Liver (tissue), 9 donors: ENCODE results near the gene TTBK1. TPM values are rescaled to one million over a fixed set of nuclear protein-coding genes. Genes with fewer than 3 reads are reported as not detected.

Source experiments
- DNase-seq: peaks from one replicate; pipeline ENCODE4 v3.0.0-alpha.2; 2017; ENCODE audit warnings: low spot score
- H3K27ac ChIP-seq, 2 donors: one replicate each; pipeline ENCODE4 v1.7.0; 2013; ENCODE audit warnings: inconsistent platforms in 2 of 2, low read length in 2 of 2, control low read depth in 1 of 2, low read depth in 1 of 2, mild to moderate bottlenecking in 1 of 2
- H3K27me3 ChIP-seq, 4 donors: one replicate each; pipeline versions ENCODE4 v1.6.1 to v1.7.0; 2013; ENCODE audit warnings: low read length in 3 of 4, inconsistent platforms in 1 of 4, mild to moderate bottlenecking in 1 of 4, moderate library complexity in 1 of 4; ENCODE audit not compliant: control insufficient read depth in 4 of 4, insufficient read depth in 4 of 4
- H3K36me3 ChIP-seq, 4 donors: one replicate each; pipeline versions ENCODE4 v1.6.1 to v1.7.0; 2013; ENCODE audit warnings: low read length in 3 of 4, mild to moderate bottlenecking in 3 of 4, low read depth in 1 of 4, moderate library complexity in 1 of 4; ENCODE audit not compliant: control insufficient read depth in 4 of 4, insufficient read depth in 3 of 4
- H3K4me1 ChIP-seq, 4 donors: one replicate each; pipeline versions ENCODE4 v1.6.1 to v1.7.0; 2013; ENCODE audit warnings: low read length in 3 of 4, mild to moderate bottlenecking in 3 of 4, moderate library complexity in 1 of 4; ENCODE audit not compliant: control insufficient read depth in 4 of 4, insufficient read depth in 4 of 4
- H3K4me3 ChIP-seq, 3 donors: one replicate each; pipeline versions ENCODE4 v1.6.1 to v1.7.0; 2013; ENCODE audit warnings: low read length in 3 of 3, control low read depth in 1 of 3, low read depth in 1 of 3, mild to moderate bottlenecking in 1 of 3
- H3K9ac ChIP-seq, 2 donors: one replicate each; pipeline ENCODE4 v1.7.0; 2013; ENCODE audit warnings: low read length in 2 of 2, mild to moderate bottlenecking in 2 of 2, moderate library complexity in 2 of 2, control low read depth in 1 of 2, low read depth in 1 of 2
- H3K9me3 ChIP-seq, 4 donors: one replicate each; pipeline versions ENCODE4 v1.6.1 to v1.7.0; 2013; ENCODE audit warnings: low read length in 3 of 4; ENCODE audit not compliant: control insufficient read depth in 4 of 4
- ATF3 ChIP-seq: IDR thresholded peaks from 2 replicates; pipeline ENCODE4 v1.6.1; 2016; ENCODE audit warnings: antibody characterized with exemption
- CTCF ChIP-seq: fragments of 150-350 bp; IDR thresholded peaks from 2 replicates; pipeline ENCODE4 v1.5.1; 2017; ENCODE audit warnings: improper control_type of control experiment, low read depth, low read length; ENCODE audit not compliant: missing input control
- EGR1 ChIP-seq, 2 donors: IDR thresholded peaks; 2 replicates each; pipeline ENCODE4 v1.6.1; 2016 to 2018; ENCODE audit warnings: antibody characterized with exemption in 2 of 2, low read depth in 2 of 2
- FOXA1 ChIP-seq: IDR thresholded peaks from 2 replicates; pipeline ENCODE4 v1.6.1; 2016; ENCODE audit warnings: antibody characterized with exemption
- FOXA2 ChIP-seq: IDR thresholded peaks from 2 replicates; pipeline ENCODE4 v1.6.1; 2016; ENCODE audit warnings: antibody characterized with exemption
- GABPA ChIP-seq, 2 donors: IDR thresholded peaks in 1 of 2; conservative IDR thresholded peaks in 1 of 2; 2 replicates each; pipeline ENCODE4 v1.6.1; 2016; ENCODE audit warnings: antibody characterized with exemption in 2 of 2, mild to moderate bottlenecking in 1 of 2, moderate library complexity in 1 of 2
- HNF4A ChIP-seq, 2 donors: conservative IDR thresholded peaks; 2 replicates each; pipeline ENCODE4 v1.6.1; 2016; ENCODE audit warnings: antibody characterized with exemption in 2 of 2, mild to moderate bottlenecking in 2 of 2
- HNF4G ChIP-seq: IDR thresholded peaks from 2 replicates; pipeline ENCODE4 v1.6.1; 2016; ENCODE audit warnings: antibody characterized with exemption
- JUND ChIP-seq, 2 donors: IDR thresholded peaks; 2 replicates each; pipeline ENCODE4 v1.6.1; 2016; ENCODE audit warnings: antibody characterized with exemption in 2 of 2
- NR2F2 ChIP-seq: IDR thresholded peaks from 2 replicates; pipeline ENCODE4 v1.6.1; 2016; ENCODE audit warnings: antibody characterized with exemption
- RAD21 ChIP-seq, 2 donors: IDR thresholded peaks; 2 replicates each; pipeline ENCODE4 v1.6.1; 2016; ENCODE audit warnings: antibody characterized with exemption in 2 of 2, mild to moderate bottlenecking in 2 of 2
- REST ChIP-seq: IDR thresholded peaks from 2 replicates; pipeline ENCODE4 v1.6.1; 2016; ENCODE audit warnings: antibody characterized with exemption, mild to moderate bottlenecking
- RXRA ChIP-seq, 2 donors: IDR thresholded peaks; 2 replicates each; pipeline ENCODE4 v1.6.1; 2017 to 2018; ENCODE audit warnings: antibody characterized with exemption in 2 of 2, mild to moderate bottlenecking in 1 of 2
- SP1 ChIP-seq: IDR thresholded peaks from 2 replicates; pipeline ENCODE4 v1.6.1; 2018; ENCODE audit warnings: antibody characterized with exemption, mild to moderate bottlenecking
- TAF1 ChIP-seq: conservative IDR thresholded peaks from 2 replicates; pipeline ENCODE4 v1.6.1; 2016; ENCODE audit warnings: antibody characterized with exemption, mild to moderate bottlenecking
- YY1 ChIP-seq: IDR thresholded peaks from 2 replicates; pipeline ENCODE4 v1.6.1; 2016; ENCODE audit warnings: antibody characterized with exemption, mild to moderate bottlenecking
- ZBTB33 ChIP-seq: IDR thresholded peaks from 2 replicates; pipeline ENCODE4 v1.6.1; 2016; ENCODE audit warnings: antibody characterized with exemption
- whole genome bisulfite sequencing: extraction: QIAGEN DNeasy Blood & Tissue Kit; methylation state at CpG from one replicate; pipeline ENCODE4 v1.1.7; 2013; 5-methylcytosine and 5-hydroxymethylcytosine counted together
- polyA plus RNA-seq, 2 donors: library from polyadenylated mRNA; stranded (reverse) in 1 of 2; unstranded in 1 of 2; fragments of 200-250 nt in 1 of 2; fragments of >200 nt in 1 of 2; fragmentation: Nextera tagmentation in 1 of 2; extraction: Ambion mirVana in 1 of 2; gene quantifications; one replicate each; pipeline versions ENCODE4 v1.2.1 to v1.2.3, GENCODE V29; 2013 to 2015
- total RNA-seq, 2 donors: library from RNA; depleted of rRNA; stranded (reverse); fragments of >200 nt; gene quantifications; one replicate each; pipeline ENCODE4 v1.2.3, GENCODE V29; 2014
- TF ChIP-seq, protein P1 (sequence below): IDR thresholded peaks from 2 replicates; pipeline ENCODE4 v1.6.1; 2016; ENCODE audit warnings: antibody characterized with exemption
- donor health status: healthy.
- donor health status: healthy.
- donor health status: healthy.
- donor health status: healthy.
- donor health status: healthy.

Gene TTBK1
- total and polyA plus RNA-seq, 4 donors, result 0.14 to 1.2 (median 0.44) TPM

GRCh38 chr6:43276577-43277305 is 33.5 kb downstream of the TTBK1 start:
- Histone ChIP-seq H3K4me1 (peaks cover 37 to 75% (median 64%) of the 10 kb centered on the region in 4 donors), H3K9ac (no peak overlapping the region), H3K36me3 (no peaks in the 10 kb centered on the region), H3K4me3 (peak overlapping the region in 1 of 3 donors; percentile 68), H3K9me3 (no peaks in the 10 kb centered on the region), H3K27me3 (no peaks in the 10 kb centered on the region), H3K27ac (peak overlapping the region; percentile 86 to 90)
- DNase-seq, result no peak
- WGBS, result 34% methylated on average over 11 of the region's 11 CpGs
- no peak for TF ChIP-seq ZBTB33
- peak in 1 of 2 donors; percentile 22 for TF ChIP-seq GABPA (IDR thresholded peaks at IDR 0.05 in 1 of 2, conservative IDR thresholded peaks at IDR 0.05 in 1 of 2)
- peak in 1 of 2 donors; percentile 40 for TF ChIP-seq JUND (IDR thresholded peaks at IDR 0.05)
- no peak for TF ChIP-seq YY1
- TF ChIP-seq HNF4G, result peak; percentile 86
- peak in 1 of 2 donors; percentile 13 for TF ChIP-seq EGR1 (IDR thresholded peaks at IDR 0.05; ENCODE audit: low read depth in 2 of 2)
- TF ChIP-seq SP1, result peak; percentile 86
- TF ChIP-seq TAF1, result no peak
- TF ChIP-seq RAD21 (IDR thresholded peaks at IDR 0.05), result peak; percentile 15 to 37
- TF ChIP-seq NR2F2, result no peak
- no peak for TF ChIP-seq CTCF
- peak; percentile 89 to 94 for TF ChIP-seq RXRA (IDR thresholded peaks at IDR 0.05)
- TF ChIP-seq FOXA1, result no peak
- no peak for TF ChIP-seq ATF3
- TF ChIP-seq, protein P1, sequence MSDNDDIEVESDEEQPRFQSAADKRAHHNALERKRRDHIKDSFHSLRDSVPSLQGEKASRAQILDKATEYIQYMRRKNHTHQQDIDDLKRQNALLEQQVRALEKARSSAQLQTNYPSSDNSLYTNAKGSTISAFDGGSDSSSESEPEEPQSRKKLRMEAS, result no peak
- peak; percentile 35 for TF ChIP-seq REST
- TF ChIP-seq FOXA2, result no peak
- peak; percentile 94 to 96 for TF ChIP-seq HNF4A (conservative IDR thresholded peaks at IDR 0.05)
